ENCODE results near the gene HACD2. TPM values are rescaled to one million over a fixed set of nuclear protein-coding genes. Genes with fewer than 3 reads are reported as not detected.

Gene HACD2
- polyA plus RNA-seq, 1 experiment = 29.8 TPM

- no peaks in the 10 kb centered on the region for H3K27me3 ChIP-seq (ENCODE audit: control insufficient read depth, insufficient read depth, low read length)
- no peak overlapping the region for H3K4me3 ChIP-seq (ENCODE audit: low read depth, low read length)
- DNase-seq (ENCODE audit: low read depth) = no peak
- no peaks in the 10 kb centered on the region; the same call in 1 of the 2 replicates for H3K36me3 ChIP-seq (ENCODE audit: control insufficient read depth, insufficient read depth, low read length)
- ChIA-PET POLR2A (no interaction called here), CTCF (interaction anchor here (1.3 to 6.6 kb wide), 7 partner anchors 9 to 231 kb away, joined by 3 to 76 read pairs (median 12); no protein-coding TSS in a partner anchor)
- no peak for TF ChIP-seq CTCF (IDR thresholded peaks at IDR 0.05; ENCODE audit: insufficient read depth, low read depth, low read length)
Observed at GRCh38 chr3:123561188-123561587, 23.7 kb downstream of the HACD2 start.

- no peak for DNase-seq (ENCODE audit: low read depth)
- ChIA-PET CTCF (interaction anchor here (0.6 to 6.6 kb wide), 32 partner anchors 7 to 1930 kb away, joined by 3 to 76 read pairs (median 4); partner anchors contain the start of gene SEMA5B), POLR2A (no interaction called here)
- H3K36me3 ChIP-seq (ENCODE audit: control insufficient read depth, insufficient read depth, low read length) = no peaks in the 10 kb centered on the region
- peak; percentile 73 for TF ChIP-seq CTCF (IDR thresholded peaks at IDR 0.05; ENCODE audit: insufficient read depth, low read depth, low read length)
- no peak overlapping the region for H3K4me3 ChIP-seq (ENCODE audit: low read depth, low read length)
- H3K27me3 ChIP-seq (ENCODE audit: control insufficient read depth, insufficient read depth, low read length) = no peaks in the 10 kb centered on the region
Observed at GRCh38 chr3:123559040-123559861, 25.6 kb downstream of the HACD2 start.

GRCh38 chr3:123553536-123553935, 31.3 kb downstream of the HACD2 start:
- TF ChIP-seq CTCF (IDR thresholded peaks at IDR 0.05; ENCODE audit: insufficient read depth, low read depth, low read length) = no peak
- no peak for DNase-seq (ENCODE audit: low read depth)
- Histone ChIP-seq H3K27me3 (ENCODE audit: control insufficient read depth, insufficient read depth, low read length) (no peaks in the 10 kb centered on the region), H3K36me3 (ENCODE audit: control insufficient read depth, insufficient read depth, low read length) (peaks cover 1% of the 10 kb centered on the region; the same call in 1 of the 2 replicates), H3K4me3 (ENCODE audit: low read depth, low read length) (no peak overlapping the region)
- ChIA-PET POLR2A (no interaction called here), CTCF (interaction anchor here (1.3 to 3.1 kb wide), 5 partner anchors 18 to 231 kb away, joined by 3 to 15 read pairs (median 4); no protein-coding TSS in a partner anchor)

- POLR2A ChIA-PET = no interaction called here
Observed at GRCh38 chr3:123552768-123553167, 32.1 kb downstream of the HACD2 start.

More at GRCh38 chr3:123552768-123553167, 32.1 kb downstream of the HACD2 start:
- no peak for TF ChIP-seq CTCF (IDR thresholded peaks at IDR 0.05; ENCODE audit: insufficient read depth, low read depth, low read length)
- no peaks in the 10 kb centered on the region for H3K27me3 ChIP-seq (ENCODE audit: control insufficient read depth, insufficient read depth, low read length)
- CTCF ChIA-PET = interaction anchor here (1.3 to 3.1 kb wide), 5 partner anchors 7 to 230 kb away, joined by 3 to 15 read pairs (median 4); no protein-coding TSS in a partner anchor
- H3K36me3 ChIP-seq (ENCODE audit: control insufficient read depth, insufficient read depth, low read length) = peaks cover 4% of the 10 kb centered on the region
- DNase-seq (ENCODE audit: low read depth) = no peak
- H3K4me3 ChIP-seq (ENCODE audit: low read depth, low read length) = no peak overlapping the region

All from BJ (cell line).